ENCODE measurements around the gene ABCD3.
"Not testable (repeated sequence)": the region's sequence is repeated elsewhere in the genome, so short reads cannot be mapped to it uniquely, and the experiment has no call there.

The ABCD3 gene

GRCh38 chr1:94417728-94417977 is 536 bp upstream of the ABCD3 start:
- TF ChIP-seq CTCF (IDR thresholded peaks at IDR 0.05; ENCODE audit: low read depth, low read length): no peak
- no peak for DNase-seq (ENCODE audit: extremely low read depth, low read depth)

GRCh38 chr1:94418664-94419655 is 771 bp downstream of the ABCD3 start:
- TF ChIP-seq CTCF (IDR thresholded peaks at IDR 0.05; ENCODE audit: low read depth, low read length): no peak

GRCh38 chr1:94422115-94422820 is 4.1 kb downstream of the ABCD3 start:
- DNase-seq (ENCODE audit: extremely low read depth, low read depth): no peak
- TF ChIP-seq CTCF (IDR thresholded peaks at IDR 0.05; ENCODE audit: low read depth, low read length): no peak

More at GRCh38 chr1:94418664-94419655, 771 bp downstream of the ABCD3 start:
- no peak for DNase-seq (ENCODE audit: extremely low read depth, low read depth)

GRCh38 chr1:94425821-94426484 is 7.8 kb downstream of the ABCD3 start:
- no peak for TF ChIP-seq CTCF (IDR thresholded peaks at IDR 0.05; ENCODE audit: low read depth, low read length)
- no peak for DNase-seq (ENCODE audit: extremely low read depth, low read depth)

GRCh38 chr1:94426485-94426870 is 8.3 kb downstream of the ABCD3 start:
- not testable (repeated sequence) for DNase-seq (ENCODE audit: extremely low read depth, low read depth)

GRCh38 chr1:94428441-94428840 is 10.3 kb downstream of the ABCD3 start:
- DNase-seq (ENCODE audit: extremely low read depth, low read depth): no peak
- no peak for TF ChIP-seq CTCF (IDR thresholded peaks at IDR 0.05; ENCODE audit: low read depth, low read length)

- DNase-seq (ENCODE audit: extremely low read depth, low read depth): not testable (repeated sequence)
These were observed 10.8 kb downstream of the ABCD3 start for GRCh38 chr1:94428927-94429528.

GRCh38 chr1:94430066-94430465 is 11.9 kb downstream of the ABCD3 start:
- not testable (repeated sequence) for DNase-seq (ENCODE audit: extremely low read depth, low read depth)
